ENCODE results near the gene SSBP2. TPM values are rescaled to one million over a fixed set of nuclear protein-coding genes. Genes with fewer than 3 reads are reported as not detected.
"Not testable (repeated sequence)": the region's sequence is repeated elsewhere in the genome, so short reads cannot be mapped to it uniquely, and the experiment has no call there.

The SSBP2 gene
- total and polyA plus RNA-seq, 8 donors, result 0.87 to 86.2 (median 24.6) TPM

DNA sequence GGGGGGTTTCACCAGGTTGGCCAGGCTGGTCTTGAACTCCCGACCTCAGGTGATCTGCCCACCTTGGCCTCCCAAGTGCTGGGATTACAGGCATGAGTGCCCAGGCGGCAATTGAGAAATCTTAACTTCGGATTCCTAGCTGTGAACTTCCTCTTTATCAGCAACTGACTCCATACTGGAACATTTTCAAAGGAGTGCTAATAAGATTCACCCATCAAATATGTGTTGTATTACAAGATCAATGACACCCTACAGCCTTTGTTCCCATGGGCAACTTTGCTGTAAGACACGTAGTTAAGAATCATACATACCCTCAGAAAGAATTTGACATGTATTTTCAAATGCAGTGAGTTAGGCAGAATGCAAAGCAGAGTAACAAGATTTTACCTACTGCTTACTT is 333.8 kb downstream of the SSBP2 start:
- TF ChIP-seq POLR2AphosphoS5 (IDR thresholded peaks at IDR 0.05) (no peak), EP300 (IDR thresholded peaks at IDR 0.05) (no peak), POLR2A (IDR thresholded peaks at IDR 0.05) (no peak)
- TF ChIP-seq, protein P1, sequence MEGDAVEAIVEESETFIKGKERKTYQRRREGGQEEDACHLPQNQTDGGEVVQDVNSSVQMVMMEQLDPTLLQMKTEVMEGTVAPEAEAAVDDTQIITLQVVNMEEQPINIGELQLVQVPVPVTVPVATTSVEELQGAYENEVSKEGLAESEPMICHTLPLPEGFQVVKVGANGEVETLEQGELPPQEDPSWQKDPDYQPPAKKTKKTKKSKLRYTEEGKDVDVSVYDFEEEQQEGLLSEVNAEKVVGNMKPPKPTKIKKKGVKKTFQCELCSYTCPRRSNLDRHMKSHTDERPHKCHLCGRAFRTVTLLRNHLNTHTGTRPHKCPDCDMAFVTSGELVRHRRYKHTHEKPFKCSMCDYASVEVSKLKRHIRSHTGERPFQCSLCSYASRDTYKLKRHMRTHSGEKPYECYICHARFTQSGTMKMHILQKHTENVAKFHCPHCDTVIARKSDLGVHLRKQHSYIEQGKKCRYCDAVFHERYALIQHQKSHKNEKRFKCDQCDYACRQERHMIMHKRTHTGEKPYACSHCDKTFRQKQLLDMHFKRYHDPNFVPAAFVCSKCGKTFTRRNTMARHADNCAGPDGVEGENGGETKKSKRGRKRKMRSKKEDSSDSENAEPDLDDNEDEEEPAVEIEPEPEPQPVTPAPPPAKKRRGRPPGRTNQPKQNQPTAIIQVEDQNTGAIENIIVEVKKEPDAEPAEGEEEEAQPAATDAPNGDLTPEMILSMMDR (IDR thresholded peaks at IDR 0.05), result no peak
- Histone ChIP-seq H3K27me3 (no peaks in the 10 kb centered on the region), H3K4me1 (peaks cover 0 to 2% (median 0%) of the 10 kb centered on the region in 4 donors), H3K36me3 (peaks cover 3 to 30% (median 5%) of the 10 kb centered on the region in 4 donors), H3K27ac (no peak overlapping the region), H3K4me3 (no peak overlapping the region), H3K9me3 (no peaks in the 10 kb centered on the region)
- WGBS, 5 donors, result 86 to 91% (median 88%) methylated on average over 4 of the region's 4 CpGs
- DNase-seq, result no peak
- intact Hi-C loops (cut with DNase I; ENCODE audit: low total_unique reads), result no loop called here

GRCh38 chr5:81409896-81410295 is 341.0 kb downstream of the SSBP2 start:
- WGBS, 5 donors, result 86 to 96% (median 92%) methylated on average over 2 of the region's 2 CpGs
- intact Hi-C loops (cut with DNase I; ENCODE audit: low total_unique reads), result no loop called here
- no peak overlapping the region for H3K27ac ChIP-seq
- no peaks in the 10 kb centered on the region for H3K9me3 ChIP-seq
- no peaks in the 10 kb centered on the region for H3K4me1 ChIP-seq
- H3K4me3 ChIP-seq, result no peak overlapping the region
- no peak for DNase-seq
- no peaks in the 10 kb centered on the region for H3K27me3 ChIP-seq
- TF ChIP-seq EP300 (IDR thresholded peaks at IDR 0.05) (no peak), POLR2A (IDR thresholded peaks at IDR 0.05) (no peak), POLR2AphosphoS5 (IDR thresholded peaks at IDR 0.05) (no peak)
- TF ChIP-seq, protein P1 (IDR thresholded peaks at IDR 0.05), result no peak
- H3K36me3 ChIP-seq, result no peaks in the 10 kb centered on the region

- H3K27me3 ChIP-seq, result no peaks in the 10 kb centered on the region
- no peak overlapping the region for H3K27ac ChIP-seq
- TF ChIP-seq POLR2A (IDR thresholded peaks at IDR 0.05) (no peak), POLR2AphosphoS5 (IDR thresholded peaks at IDR 0.05) (no peak), EP300 (IDR thresholded peaks at IDR 0.05) (no peak)
- TF ChIP-seq, protein P1 (IDR thresholded peaks at IDR 0.05), result no peak
- H3K36me3 ChIP-seq, result no peaks in the 10 kb centered on the region
- H3K9me3 ChIP-seq, result no peaks in the 10 kb centered on the region
- intact Hi-C loops (cut with DNase I; ENCODE audit: low total_unique reads), result no loop called here
- DNase-seq, result no peak
- H3K4me1 ChIP-seq, result no peaks in the 10 kb centered on the region
- 89 to 97% (median 95%) methylated on average over 2 of the region's 2 CpGs for WGBS, 5 donors
- H3K4me3 ChIP-seq, result no peak overlapping the region
These were observed 341.5 kb downstream of the SSBP2 start for GRCh38 chr5:81409361-81409760.

DNA sequence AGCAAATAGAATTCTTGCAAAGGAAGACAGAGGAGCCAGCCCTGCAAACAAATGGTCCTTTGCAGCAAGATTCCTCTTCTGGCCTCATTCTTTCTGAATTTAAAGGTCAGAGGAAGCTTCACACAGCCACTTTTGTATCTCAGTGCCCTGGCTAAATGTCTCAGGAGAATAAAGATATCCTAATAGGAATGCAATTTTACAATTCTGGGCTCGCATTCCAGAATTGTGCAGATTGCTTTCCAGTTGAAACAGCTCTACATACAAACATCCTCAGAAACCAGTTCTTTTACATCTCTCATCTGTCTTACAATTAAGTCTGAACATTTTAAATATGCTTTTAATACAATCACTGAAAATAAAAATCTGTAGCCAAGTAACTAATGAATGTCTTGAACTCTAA is 342.4 kb downstream of the SSBP2 start:
- no peak for TF ChIP-seq POLR2AphosphoS5 (IDR thresholded peaks at IDR 0.05)
- no peaks in the 10 kb centered on the region for H3K36me3 ChIP-seq
- H3K27me3 ChIP-seq, result no peaks in the 10 kb centered on the region
- DNase-seq, result no peak
- H3K4me1 ChIP-seq, result no peaks in the 10 kb centered on the region
- intact Hi-C loops (cut with DNase I; ENCODE audit: low total_unique reads), result no loop called here
- no peak overlapping the region for H3K27ac ChIP-seq
- H3K4me3 ChIP-seq, result no peak overlapping the region
- 84 to 93% (median 91%) methylated on average over 1 of the region's 1 CpG for WGBS, 5 donors
- H3K9me3 ChIP-seq, result no peaks in the 10 kb centered on the region

GRCh38 chr5:81407811-81408210 is 343.1 kb downstream of the SSBP2 start:
- H3K27me3 ChIP-seq; H3K27ac ChIP-seq; H3K9me3 ChIP-seq; H3K4me1 ChIP-seq; DNase-seq; H3K4me3 ChIP-seq; intact Hi-C loops (cut with DNase I; ENCODE audit: low total_unique reads); H3K36me3 ChIP-seq: not testable (repeated sequence)
- WGBS, 5 donors, result 68 to 79% (median 79%) methylated on average over 4 of the region's 4 CpGs

Data from stomach (tissue), 9 donors.